A549 (cell line): ENCODE results near the gene GOLGA6L9. TPM values are rescaled to one million over a fixed set of nuclear protein-coding genes. Genes with fewer than 3 reads are reported as not detected.
"Not testable (repeated sequence)": the region's sequence is repeated elsewhere in the genome, so short reads cannot be mapped to it uniquely, and the experiment has no call there.

Experiments
- ATAC-seq, 2 experiments: fragments of 200-7000 bp in 1 of 2; fragments of >200 bp in 1 of 2; cut with Nextera tagmentation in 1 of 2; cut with Tn5 transposase in 1 of 2; 3 replicates each; pipeline versions ENCODE4 v1.8.0 to v1.9.1; 2018 to 2020; ENCODE audit warnings: mild to moderate bottlenecking in 1 of 2, moderate library complexity in 1 of 2
- CTCF ChIA-PET: fragments of 300-600 bp; sonication (Branson Sonifier 250); formaldehyde crosslinking; extraction: SDS; loops from one replicate; lab custom pipeline; 2021; ENCODE audit warnings: antibody characterized with exemption, inconsistent platforms; lab: Yijun Ruan, JAX
- POLR2A ChIA-PET: fragments of 350-600 bp; formaldehyde crosslinking; extraction: SDS; loops from one replicate; lab custom pipeline; 2021; ENCODE audit warnings: antibody characterized with exemption, inconsistent platforms; lab: Yijun Ruan, JAX
- DNase-seq, 2 experiments: peaks; one replicate each; pipeline versions ENCODE4 v3.0.0 to v3.0.0-alpha.2; 2011 to 2016; ENCODE audit warnings: low read depth in 1 of 2, low spot score in 1 of 2
- FAIRE-seq: peaks from 2 replicates; lab custom pipeline; 2011; peaks lifted over from hg19 to GRCh38; lab: Jason Lieb, UNC
- H3K27ac ChIP-seq, 2 experiments: fragments of >200 bp; sonication (Bioruptor Twin); formaldehyde crosslinking; 3 replicates each; pipeline ENCODE4 v1.5.1; 2016 to 2017
- H3K4me1 ChIP-seq: fragments of >200 bp; sonication (Bioruptor Twin); formaldehyde crosslinking; 3 replicates; pipeline ENCODE4 v1.6.1; 2016
- H3K4me2 ChIP-seq: fragments of >200 bp; sonication (Bioruptor Twin); formaldehyde crosslinking; 3 replicates; pipeline ENCODE4 v1.6.1; 2016
- H3K4me3 ChIP-seq: fragments of >200 bp; sonication (Bioruptor Twin); formaldehyde crosslinking; 3 replicates; pipeline ENCODE4 v1.5.1; 2016
- H3K9me3 ChIP-seq: fragments of >200 bp; sonication (Bioruptor Twin); formaldehyde crosslinking; 3 replicates; pipeline ENCODE4 v1.6.1; 2016
- WGBS: methylation state at CpG from one replicate; pipeline ENCODE4 v1.1.6; 2017; ENCODE audit errors: missing lambda C conversion rate; 5-methylcytosine and 5-hydroxymethylcytosine counted together
- polyA plus RNA-seq, 4 experiments: library from polyadenylated mRNA; depleted of rRNA in 3 of 4; stranded (reverse); fragments of >200 nt; fragmentation: RNase III in 1 of 4; extraction: RNeasy Plus Mini Kit Qiagen cat#74134 plus additional on column Dnase treatment in 1 of 4; gene quantifications; 2 replicates in 3 of 4; 3 replicates in 1 of 4; pipeline ENCODE4 v1.2.3, GENCODE V29; 2011 to 2017
- small RNA-seq, 6 experiments: library from RNA; depleted of rRNA; stranded (forward); fragments of <200 nt; gene quantifications; one replicate each; pipeline ENCODE3, GENCODE V24; 2012

GOLGA6L9 gene
- polyA plus RNA-seq, 2 of the 4 experiments (the other 2 are of a cell fraction), result 4.8 to 6.3 TPM

DNA sequence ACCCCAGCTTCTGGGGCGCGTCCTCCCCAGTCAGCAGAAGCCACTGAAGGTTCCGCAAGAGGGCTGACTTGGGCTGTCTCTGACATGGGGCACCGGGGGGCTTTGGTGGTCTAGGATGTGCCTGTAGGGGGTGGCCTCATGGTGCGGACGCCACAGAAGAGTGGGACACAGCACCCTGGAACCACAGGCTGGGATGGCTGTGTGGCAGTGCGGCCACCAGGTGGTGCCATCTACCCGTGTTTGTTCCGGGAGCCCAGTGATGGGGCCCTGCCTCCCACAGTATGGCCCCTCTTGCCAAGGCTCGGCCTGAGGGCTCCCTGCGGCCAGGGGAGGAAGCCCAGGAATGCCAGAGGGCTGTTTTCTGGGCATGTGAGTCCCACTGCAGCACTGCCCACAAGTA, 38.6 kb downstream of the GOLGA6L9 start:
- H3K4me3 ChIP-seq, H3K9me3 ChIP-seq, FAIRE-seq, POLR2A ChIA-PET, H3K4me1 ChIP-seq, H3K27ac ChIP-seq, H3K4me2 ChIP-seq, DNase-seq, CTCF ChIA-PET: not testable (repeated sequence)
- WGBS, result no CpG with 5 or more reads among the region's 11 CpGs
- peak; percentile 90 to 98 for ATAC-seq

DNA sequence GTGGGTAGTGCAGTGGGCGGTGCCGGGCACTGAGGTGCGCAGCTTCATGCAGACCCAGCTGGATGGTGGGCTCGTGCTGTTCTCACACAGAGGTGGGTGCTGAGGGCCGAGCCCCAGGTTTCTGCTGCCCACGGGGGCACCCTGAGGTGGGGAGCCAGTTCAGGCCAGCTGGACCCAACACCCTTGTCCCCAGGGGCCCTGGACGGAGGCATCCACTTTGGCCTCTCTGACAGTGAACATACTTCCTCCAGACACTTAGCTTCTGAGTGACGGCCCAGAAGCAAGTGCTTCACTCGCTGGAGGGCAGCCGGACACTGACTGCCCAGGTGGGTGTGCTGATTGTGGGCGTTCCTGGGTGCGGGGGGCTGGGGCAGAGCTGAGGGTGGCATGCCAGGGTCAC, 39.8 kb downstream of the GOLGA6L9 start:
- ATAC-seq, CTCF ChIA-PET: not testable (repeated sequence)

DNA sequence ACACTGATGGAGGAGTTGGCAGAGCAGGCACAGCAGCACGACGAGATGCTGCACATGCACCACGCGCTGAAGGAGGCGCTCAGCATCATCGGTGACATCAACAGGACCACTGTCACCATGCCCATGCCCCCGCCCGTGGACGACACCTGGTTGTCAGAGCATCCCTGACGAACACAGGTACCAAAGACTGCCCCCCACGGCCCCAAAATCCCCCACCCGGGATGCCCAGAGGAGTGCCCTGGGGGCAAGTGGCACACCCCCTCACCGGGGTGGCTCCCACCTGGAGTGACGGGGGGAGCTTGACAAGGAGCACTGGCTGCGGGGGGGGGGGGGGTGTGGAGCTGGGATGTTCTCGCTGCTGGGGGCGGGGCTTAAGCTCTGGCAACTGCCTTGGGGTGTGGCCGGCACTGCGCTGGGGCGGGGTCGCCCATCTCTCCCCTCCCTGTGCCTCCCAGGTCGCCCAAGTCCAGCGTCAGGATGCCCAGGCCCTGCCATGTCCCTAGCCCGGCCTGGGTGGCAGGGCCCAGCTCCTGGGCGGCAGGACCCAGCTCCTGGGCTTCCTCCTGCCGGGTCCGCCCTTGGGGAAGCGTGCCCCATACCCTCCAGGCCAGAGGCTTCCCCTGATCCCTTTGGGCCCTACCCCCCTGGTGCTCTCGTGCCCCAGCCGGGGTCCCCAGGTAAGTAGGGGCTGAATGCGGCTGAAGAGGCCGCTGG, 42.8 kb downstream of the GOLGA6L9 start:
- POLR2A ChIA-PET, result interaction anchor here (0.6 kb wide), 1 partner anchor 1728 kb away, joined by 3 read pairs; no protein-coding TSS in a partner anchor
- WGBS, result 92% methylated on average over 24 of the region's 32 CpGs
- not testable (repeated sequence) for DNase-seq, ATAC-seq, H3K4me3 ChIP-seq, H3K27ac ChIP-seq, H3K4me2 ChIP-seq, H3K9me3 ChIP-seq, H3K4me1 ChIP-seq, FAIRE-seq
- CTCF ChIA-PET, result interaction anchor here (0.7 kb wide), 1 partner anchor 59 kb away, joined by 3 read pairs; no protein-coding TSS in a partner anchor

More for the DNA sequence above, 39.8 kb downstream of the GOLGA6L9 start:
- H3K4me3 ChIP-seq, H3K4me1 ChIP-seq, POLR2A ChIA-PET, H3K4me2 ChIP-seq, H3K27ac ChIP-seq, FAIRE-seq, H3K9me3 ChIP-seq, DNase-seq: not testable (repeated sequence)
- WGBS, result no CpG with 5 or more reads among the region's 12 CpGs

DNA sequence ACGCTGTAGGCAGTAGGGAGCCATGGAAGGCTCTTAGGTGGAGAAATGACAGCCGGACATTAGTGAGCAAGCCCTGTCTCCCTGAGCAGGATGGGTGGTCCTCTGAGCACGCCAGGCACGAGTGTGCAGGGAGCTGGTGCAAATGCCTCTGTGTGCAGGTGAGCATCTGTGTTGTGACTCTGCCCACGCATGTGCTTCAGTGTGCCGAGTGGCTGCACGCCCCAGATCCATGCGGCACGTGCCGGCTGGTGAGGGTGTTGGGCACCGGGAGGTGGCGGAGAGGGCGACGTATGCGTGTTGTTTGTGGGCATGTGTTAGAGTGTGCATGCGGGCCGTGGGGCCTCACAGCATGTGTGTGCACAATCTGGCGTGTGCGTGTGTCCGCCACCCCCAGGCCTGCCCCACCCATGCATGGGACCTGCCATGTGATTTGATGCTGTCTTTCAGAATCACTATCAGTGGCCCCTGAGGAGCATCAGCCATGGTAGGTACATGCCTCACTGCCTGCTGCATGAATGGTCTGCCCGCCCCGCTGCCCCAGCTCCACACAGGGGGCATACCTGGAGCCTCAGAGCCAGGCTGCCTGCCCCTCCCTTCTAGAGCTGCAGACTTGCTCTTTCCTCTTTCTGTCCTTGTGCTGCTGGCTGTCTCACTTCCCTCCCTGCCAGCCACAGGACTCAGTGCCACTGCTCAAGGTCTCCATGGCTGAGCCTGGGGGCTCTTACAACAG, 45.1 kb downstream of the GOLGA6L9 start:
- H3K9me3 ChIP-seq, POLR2A ChIA-PET, H3K4me3 ChIP-seq, ATAC-seq, H3K4me2 ChIP-seq, CTCF ChIA-PET, FAIRE-seq, DNase-seq, H3K27ac ChIP-seq, H3K4me1 ChIP-seq: not testable (repeated sequence)
- WGBS, result 94% methylated on average over 15 of the region's 22 CpGs

DNA sequence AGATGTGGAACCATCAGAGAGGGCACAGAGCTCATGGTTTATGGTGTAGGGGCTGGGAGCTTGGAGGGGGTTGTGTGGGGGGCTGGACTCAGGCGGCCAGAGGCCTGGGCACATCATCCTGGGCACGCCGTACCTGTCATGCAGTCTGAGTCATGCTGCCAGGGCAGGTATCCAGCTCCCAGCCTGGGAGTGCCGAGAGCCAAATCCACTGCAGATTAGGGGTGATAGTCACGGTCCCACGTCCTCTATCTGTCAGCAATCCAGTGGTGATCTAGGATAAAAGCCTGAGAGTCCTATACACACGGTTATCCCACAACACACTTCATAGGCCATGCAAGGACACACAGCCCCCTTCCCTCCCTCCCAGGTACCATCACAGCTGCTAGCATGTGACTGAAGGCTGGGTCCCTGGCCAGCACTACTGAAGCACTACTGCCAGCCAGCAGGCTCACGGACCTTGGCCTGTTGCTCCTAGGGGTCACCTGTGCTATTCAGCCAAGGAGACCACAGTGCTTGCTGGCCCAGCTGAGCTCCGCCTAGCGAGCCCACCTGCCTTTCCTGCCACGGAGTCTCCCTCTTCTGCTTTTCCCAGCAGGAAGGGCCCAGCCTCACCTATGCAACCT, 45.8 kb downstream of the GOLGA6L9 start:
- DNase-seq, POLR2A ChIA-PET, FAIRE-seq, H3K4me1 ChIP-seq, H3K4me2 ChIP-seq, H3K9me3 ChIP-seq, CTCF ChIA-PET, H3K4me3 ChIP-seq, H3K27ac ChIP-seq, ATAC-seq: not testable (repeated sequence)
- 95% methylated on average over 6 of the region's 11 CpGs for WGBS

DNA sequence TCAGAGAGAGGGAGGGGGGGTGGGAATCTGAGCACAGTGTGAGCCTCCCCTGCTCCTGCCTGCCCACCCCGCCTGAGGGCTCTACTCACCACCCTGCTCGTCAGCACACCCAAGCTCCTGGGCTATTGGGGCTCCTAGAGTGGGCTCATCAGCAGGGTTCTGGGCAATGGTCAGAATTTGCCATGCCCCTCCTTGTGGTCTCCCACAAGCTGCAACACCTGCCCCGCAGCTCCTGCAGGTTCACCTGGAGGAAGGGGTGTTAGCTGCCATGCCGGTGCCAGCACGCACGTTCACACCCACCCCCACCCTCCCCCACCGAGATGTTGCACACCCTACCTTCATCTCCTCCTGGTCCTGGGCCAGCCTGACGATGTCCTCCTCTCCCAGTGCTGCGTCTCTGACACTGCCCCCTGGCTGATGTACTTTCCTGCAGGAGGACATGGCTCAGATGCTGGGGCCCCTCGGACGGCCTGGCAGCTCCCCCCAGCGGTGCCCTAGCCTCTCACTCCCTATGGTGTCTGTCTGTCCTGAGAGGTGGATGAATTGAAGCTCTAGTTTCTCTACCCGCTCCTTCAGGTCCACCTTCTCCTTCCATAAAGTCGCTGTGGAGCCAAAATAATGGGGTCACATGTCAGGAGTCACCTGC, 47.2 kb downstream of the GOLGA6L9 start:
- 87% methylated on average over 10 of the region's 14 CpGs for WGBS

DNA sequence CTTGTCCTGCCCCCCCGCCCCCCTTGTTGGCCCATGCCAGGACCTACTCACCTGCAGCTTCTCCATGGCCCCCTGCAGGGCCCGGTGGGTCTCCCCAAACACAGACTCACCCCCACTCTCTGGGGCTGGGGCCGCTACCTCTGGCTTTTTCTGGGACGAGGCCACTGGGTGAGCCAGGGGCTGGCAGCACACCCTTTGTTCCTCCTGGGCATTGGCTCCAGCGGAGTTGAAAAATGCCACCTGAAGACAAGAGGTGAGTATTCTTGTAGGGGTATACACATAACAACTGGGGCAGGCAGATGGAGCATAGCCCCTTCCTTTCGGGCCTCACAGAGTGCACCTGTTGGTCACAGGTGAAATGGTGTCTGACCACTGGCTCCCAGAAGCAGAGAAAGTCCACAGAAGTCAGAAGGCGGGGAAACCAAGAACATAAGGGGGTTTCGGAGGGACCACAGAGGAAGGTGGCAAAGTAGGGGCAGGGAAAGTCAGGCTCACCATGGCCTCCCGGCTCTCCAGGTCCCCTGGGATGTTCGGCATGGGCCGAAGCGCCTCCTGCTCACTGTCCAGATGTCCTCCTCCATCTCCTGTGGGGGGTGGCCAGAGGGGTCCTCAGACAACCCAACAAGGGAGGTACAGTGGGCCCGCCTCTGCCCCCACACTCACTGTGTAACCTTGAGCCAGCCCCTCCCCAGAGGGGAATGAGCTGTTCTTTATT, 47.9 kb downstream of the GOLGA6L9 start:
- 96% methylated on average over 5 of the region's 13 CpGs for WGBS
- H3K4me1 ChIP-seq, FAIRE-seq, POLR2A ChIA-PET, CTCF ChIA-PET, ATAC-seq, H3K9me3 ChIP-seq, H3K4me3 ChIP-seq, H3K4me2 ChIP-seq, DNase-seq, H3K27ac ChIP-seq: not testable (repeated sequence)

More for the DNA sequence above, 47.2 kb downstream of the GOLGA6L9 start:
- POLR2A ChIA-PET, DNase-seq, FAIRE-seq, H3K9me3 ChIP-seq, H3K4me2 ChIP-seq, ATAC-seq, H3K4me1 ChIP-seq, H3K4me3 ChIP-seq, H3K27ac ChIP-seq, CTCF ChIA-PET: not testable (repeated sequence)

Small RNAs within 50 kb of the gene (small RNA-seq; reads per million reads assigned to genes)
- gene AC245033.3, result 0 reads per million in 6 experiments

Other genes starting within 250 kb of the GOLGA6L9 start
- gene EFL1, start 167.1 kb upstream of the GOLGA6L9 start, polyA plus RNA-seq (2011; rRNA removed), result 42.3 and 42.5 TPM in 2 replicates
- 19.4 to 21.2 TPM (median 20.0 TPM) in 3 replicates for gene EFL1, start 167.1 kb upstream of the GOLGA6L9 start, polyA plus RNA-seq (2017; fragmentation: RNase III; extraction: RNeasy Plus Mini Kit Qiagen cat#74134 plus additional on column Dnase treatment)
- 1.1 and 4.5 TPM in 2 replicates for gene SAXO2, start 167.0 kb upstream of the GOLGA6L9 start, polyA plus RNA-seq (2011; rRNA removed)
- 1.8 to 2.5 TPM (median 2.2 TPM) in 3 replicates for gene SAXO2, start 167.0 kb upstream of the GOLGA6L9 start, polyA plus RNA-seq (2017; fragmentation: RNase III; extraction: RNeasy Plus Mini Kit Qiagen cat#74134 plus additional on column Dnase treatment)
- gene GOLGA6L10, start 80.3 kb upstream of the GOLGA6L9 start, polyA plus RNA-seq (2011; rRNA removed), result 0.74 and 0.84 TPM in 2 replicates
- gene GOLGA6L10, start 80.3 kb upstream of the GOLGA6L9 start, polyA plus RNA-seq (2017; fragmentation: RNase III; extraction: RNeasy Plus Mini Kit Qiagen cat#74134 plus additional on column Dnase treatment), result 0.62 to 1.1 TPM (median 0.98 TPM) in 3 replicates
- 5,298 and 6,127 TPM in 2 replicates for gene RPS17, start 110.6 kb downstream of the GOLGA6L9 start, polyA plus RNA-seq (2011; rRNA removed)
- gene RPS17, start 110.6 kb downstream of the GOLGA6L9 start, polyA plus RNA-seq (2017; fragmentation: RNase III; extraction: RNeasy Plus Mini Kit Qiagen cat#74134 plus additional on column Dnase treatment), result 7,823 to 9,455 TPM (median 8,061 TPM) in 3 replicates
- 7.0 and 7.7 TPM in 2 replicates for gene CPEB1, start 217.5 kb downstream of the GOLGA6L9 start, polyA plus RNA-seq (2011; rRNA removed)
- 2.7 to 2.8 TPM (median 2.7 TPM) in 3 replicates for gene CPEB1, start 217.5 kb downstream of the GOLGA6L9 start, polyA plus RNA-seq (2017; fragmentation: RNase III; extraction: RNeasy Plus Mini Kit Qiagen cat#74134 plus additional on column Dnase treatment)